ENCODE results near the gene TMEM164. TPM values are rescaled to one million over a fixed set of nuclear protein-coding genes. Genes with fewer than 3 reads are reported as not detected.

Gene TMEM164
- total and polyA plus RNA-seq, 2 of the 4 experiments (the other 2 are of a cell fraction) = 6.3 to 7.1 TPM

- peak; percentile 44 for TF ChIP-seq CTCF (conservative IDR thresholded peaks at IDR 0.05; ENCODE audit: low read depth, low read length)
These were observed 122.7 kb downstream of the TMEM164 start (continued) for GRCh38 chrX:110125446-110126162.

- no peak overlapping the region for H4K8ac ChIP-seq (ENCODE audit: low read depth in 2 of 2, low read length in 2 of 2)
- no peak overlapping the region for H3K27ac ChIP-seq (ENCODE audit: insufficient read depth, low read length)
- no peak overlapping the region for H3K9ac ChIP-seq (ENCODE audit: low read depth, low read length)
- H3K18ac ChIP-seq (ENCODE audit: low read depth, low read length) = no peak overlapping the region
- H2AK5ac ChIP-seq (ENCODE audit: low read depth, low read length) = no peak overlapping the region
- no peaks in the 10 kb centered on the region for H3K36me3 ChIP-seq (ENCODE audit: control insufficient read depth, insufficient read depth, low read length)
- no peaks in the 10 kb centered on the region; the same call in 1 of the 2 replicates for H3K27me3 ChIP-seq (ENCODE audit: control insufficient read depth, insufficient read depth, low read length)
- H4K5ac ChIP-seq (ENCODE audit: low read depth, low read length) = no peak overlapping the region
- no peak overlapping the region for H3K4me3 ChIP-seq (ENCODE audit: insufficient read depth, low read depth, low read length)
- no peak overlapping the region for H2AK9ac ChIP-seq (replicated peaks; ENCODE audit: low read depth, low read length, poor library complexity)
- no CpG with 5 or more reads among the region's 1 CpG for WGBS, 2 experiments (ENCODE audit: extremely low coverage in 2 of 2, insufficient read length in 1 of 2)
- H3K9me1 ChIP-seq (ENCODE audit: insufficient read depth, low read length) = no peaks in the 10 kb centered on the region
- H2BK120ac ChIP-seq (ENCODE audit: low read depth, low read length) = no peak overlapping the region
- CTCF ChIA-PET = no interaction called here
- H3K56ac ChIP-seq (ENCODE audit: extremely low read depth, insufficient read depth, low read length) = no peak overlapping the region
- H3K4me1 ChIP-seq (ENCODE audit: control insufficient read depth, insufficient read depth, low read length) = no peaks in the 10 kb centered on the region
- H4K91ac ChIP-seq (ENCODE audit: insufficient read depth, low read depth, low read length) = no peak overlapping the region
- dilution Hi-C loops (cut with HindIII; ENCODE audit: low sequenced_read_pairs, unreplicated experiment) (no loop called here), intact Hi-C loops (cut with micrococcal nuclease) (no loop called here), in situ Hi-C loops (cut with MboI; ENCODE audit: low sequenced_read_pairs) (loop anchor here (25.0 kb wide), 1 partner anchor 644 kb away; the partner anchor contains the start of gene GUCY2F)
- H3K9me3 ChIP-seq (ENCODE audit: control insufficient read depth, insufficient read depth, low read length) = no peaks in the 10 kb centered on the region
- ATAC-seq (ENCODE audit: low read depth) (no peak), DNase-seq (no peak)
- H2BK20ac ChIP-seq (ENCODE audit: low read depth, low read length) = no peak overlapping the region
- no peak overlapping the region for H3K4me2 ChIP-seq (ENCODE audit: low read depth, low read length)
- no peaks in the 10 kb centered on the region for H4K20me1 ChIP-seq (ENCODE audit: insufficient read depth, low read length)
- no peak overlapping the region for H2BK15ac ChIP-seq (ENCODE audit: low read depth, low read length)
- no peak overlapping the region for H2AFZ ChIP-seq (replicated peaks; ENCODE audit: low read length, poor library complexity)
- no peak overlapping the region for H3K23ac ChIP-seq (ENCODE audit: low read depth, low read length)
- H2BK5ac ChIP-seq (ENCODE audit: low read depth, low read length, poor library complexity, severe bottlenecking) = no peak overlapping the region
- no peak overlapping the region for H3K4ac ChIP-seq (ENCODE audit: low read depth, low read length)
- BruUV-seq (replicated peaks) = no TSS peak
- no peaks in the 10 kb centered on the region for H3K79me1 ChIP-seq (ENCODE audit: low read depth in 1 of 2, low read length in 2 of 2)
- H3K14ac ChIP-seq (replicated peaks; ENCODE audit: low read depth, low read length) = no peak overlapping the region
- no peak for TF ChIP-seq CEBPB (IDR thresholded peaks at IDR 0.05; ENCODE audit: low read depth, low read length)
- no peak for TF ChIP-seq NFE2L2 (IDR thresholded peaks at IDR 0.05; ENCODE audit: low read depth, low read length)
- TF ChIP-seq ELK1 (IDR thresholded peaks at IDR 0.05; ENCODE audit: borderline replicate concordance, low read depth, low read length) = no peak
- no peak for TF ChIP-seq CHD1 (IDR thresholded peaks at IDR 0.05; ENCODE audit: low read depth, low read length)
- TF ChIP-seq RCOR1 (IDR thresholded peaks at IDR 0.05; ENCODE audit: insufficient replicate concordance, low read length) = no peak
- TF ChIP-seq CTCF (conservative IDR thresholded peaks at IDR 0.05; ENCODE audit: low read depth, low read length) = no peak
- TF ChIP-seq MAZ (IDR thresholded peaks at IDR 0.05; ENCODE audit: borderline replicate concordance, low read depth, low read length) = no peak
- TF ChIP-seq POLR2A (IDR thresholded peaks at IDR 0.05; ENCODE audit: low read depth, low read length) = no peak
- POLR2A ChIA-PET (ENCODE audit: unreplicated experiment) = no interaction called here
These were observed 128.1 kb downstream of the TMEM164 start for GRCh38 chrX:110131031-110131430.

Measured in IMR-90 (cell line).